GM19324 (cell line): Measurements from ENCODE around the gene MARK3.

ENCODE experiments used
- ATAC-seq: cut with Tn5 transposase; IDR thresholded peaks from one replicate; pipeline ENCODE4 v1.9.1; 2021; ENCODE audit warnings: mild to moderate bottlenecking, moderate library complexity; ENCODE audit not compliant: unreplicated experiment, low FRiP score

MARK3 gene

GRCh38 chr14:103393070-103393469 is 7.9 kb downstream of the MARK3 start:
- ATAC-seq = no peak

- no peak for ATAC-seq
Measured at GRCh38 chr14:103393676-103394626, 8.7 kb downstream of the MARK3 start.

- ATAC-seq = no peak
Measured at GRCh38 chr14:103395244-103395643, 10.0 kb downstream of the MARK3 start.

- ATAC-seq = no peak
Measured at GRCh38 chr14:103396463-103396862, 11.2 kb downstream of the MARK3 start.

GRCh38 chr14:103398427-103399195 is 13.4 kb downstream of the MARK3 start:
- no peak for ATAC-seq

- ATAC-seq = no peak
Measured at GRCh38 chr14:103400537-103400936, 15.3 kb downstream of the MARK3 start.

GRCh38 chr14:103401223-103402214 is 16.3 kb downstream of the MARK3 start:
- ATAC-seq = no peak

- ATAC-seq = no peak
Measured at GRCh38 chr14:103402695-103403094, 17.5 kb downstream of the MARK3 start.

- no peak for ATAC-seq
Measured at GRCh38 chr14:103404032-103404918, 19.1 kb downstream of the MARK3 start.

GRCh38 chr14:103404920-103405319 is 19.7 kb downstream of the MARK3 start:
- ATAC-seq = no peak

- ATAC-seq = no peak
Measured at GRCh38 chr14:103408491-103409155, 23.4 kb downstream of the MARK3 start.

GRCh38 chr14:103416916-103417315 is 31.7 kb downstream of the MARK3 start:
- no peak for ATAC-seq

- ATAC-seq = no peak
Measured at GRCh38 chr14:103418481-103418818, 33.2 kb downstream of the MARK3 start.

- ATAC-seq = no peak
Measured at GRCh38 chr14:103421556-103421955, 36.3 kb downstream of the MARK3 start.

- no peak for ATAC-seq
Measured at GRCh38 chr14:103423050-103423461, 37.8 kb downstream of the MARK3 start.

- no peak for ATAC-seq
Measured at GRCh38 chr14:103427485-103428443, 42.5 kb downstream of the MARK3 start.

GRCh38 chr14:103428723-103429556 is 43.7 kb downstream of the MARK3 start:
- no peak for ATAC-seq
